ENCODE measurements around the gene STX1B. TPM values are rescaled to one million over a fixed set of nuclear protein-coding genes. Genes with fewer than 3 reads are reported as not detected.

STX1B gene
- total RNA-seq, 3 donors from 2014 or later (not counting 1 experiment from before 2014, with no cell fraction given), result 0.14 to 1.6 (median 0.32) TPM

GRCh38 chr16:31042866-31043265, 32.4 kb upstream of the STX1B start:
- no peak overlapping the region for H3K27ac ChIP-seq (ENCODE audit: low read length)
- H3K27ac Mint-ChIP-seq, result no peak overlapping the region
- no peak overlapping the region for H3K4me3 ChIP-seq (ENCODE audit: low read length)
- TF ChIP-seq, protein P1, sequence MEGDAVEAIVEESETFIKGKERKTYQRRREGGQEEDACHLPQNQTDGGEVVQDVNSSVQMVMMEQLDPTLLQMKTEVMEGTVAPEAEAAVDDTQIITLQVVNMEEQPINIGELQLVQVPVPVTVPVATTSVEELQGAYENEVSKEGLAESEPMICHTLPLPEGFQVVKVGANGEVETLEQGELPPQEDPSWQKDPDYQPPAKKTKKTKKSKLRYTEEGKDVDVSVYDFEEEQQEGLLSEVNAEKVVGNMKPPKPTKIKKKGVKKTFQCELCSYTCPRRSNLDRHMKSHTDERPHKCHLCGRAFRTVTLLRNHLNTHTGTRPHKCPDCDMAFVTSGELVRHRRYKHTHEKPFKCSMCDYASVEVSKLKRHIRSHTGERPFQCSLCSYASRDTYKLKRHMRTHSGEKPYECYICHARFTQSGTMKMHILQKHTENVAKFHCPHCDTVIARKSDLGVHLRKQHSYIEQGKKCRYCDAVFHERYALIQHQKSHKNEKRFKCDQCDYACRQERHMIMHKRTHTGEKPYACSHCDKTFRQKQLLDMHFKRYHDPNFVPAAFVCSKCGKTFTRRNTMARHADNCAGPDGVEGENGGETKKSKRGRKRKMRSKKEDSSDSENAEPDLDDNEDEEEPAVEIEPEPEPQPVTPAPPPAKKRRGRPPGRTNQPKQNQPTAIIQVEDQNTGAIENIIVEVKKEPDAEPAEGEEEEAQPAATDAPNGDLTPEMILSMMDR (IDR thresholded peaks at IDR 0.05), result no peak
- intact Hi-C loops (cut with micrococcal nuclease), result no loop called here
- no peaks in the 10 kb centered on the region for H3K9me3 Mint-ChIP-seq
- H3K36me3 Mint-ChIP-seq, result no peaks in the 10 kb centered on the region
- no peaks in the 10 kb centered on the region for H3K4me1 Mint-ChIP-seq
- no peaks in the 10 kb centered on the region for H3K27me3 ChIP-seq (ENCODE audit: control insufficient read depth, insufficient read depth, low read length)
- WGBS (ENCODE audit: insufficient coverage), result 96% methylated on average over 10 of the region's 10 CpGs
- no peaks in the 10 kb centered on the region for H3K9me3 ChIP-seq (ENCODE audit: control insufficient read depth, insufficient read depth, low read length)
- H3K4me3 Mint-ChIP-seq, result no peak overlapping the region
- peaks cover 38% of the 10 kb centered on the region for H3K36me3 ChIP-seq (ENCODE audit: control insufficient read depth, insufficient read depth, low read length)
- DNase-seq (no peak), ATAC-seq (no peak)
- H3K27me3 Mint-ChIP-seq (ENCODE audit: low read depth in 2 of 2), result no peaks in the 10 kb centered on the region
- H3K4me1 ChIP-seq (ENCODE audit: control insufficient read depth, insufficient read depth, low read length), result no peaks in the 10 kb centered on the region

- Histone ChIP-seq H3K27me3 (ENCODE audit: control insufficient read depth, insufficient read depth, low read length) (no peaks in the 10 kb centered on the region), H3K4me3 (ENCODE audit: low read length) (no peak overlapping the region), H3K36me3 (ENCODE audit: control insufficient read depth, insufficient read depth, low read length) (peaks cover 55% of the 10 kb centered on the region), H3K4me1 (ENCODE audit: control insufficient read depth, insufficient read depth, low read length) (peaks cover 7% of the 10 kb centered on the region), H3K9me3 (ENCODE audit: control insufficient read depth, insufficient read depth, low read length) (no peaks in the 10 kb centered on the region), H3K27ac (ENCODE audit: low read length) (no peak overlapping the region)
- Mint-ChIP-seq H3K4me1 (peaks cover 19 to 20% of the 10 kb centered on the region in 2 donors), H3K9me3 (no peaks in the 10 kb centered on the region), H3K27ac (peak overlapping the region in 1 of 2 donors; percentile 35), H3K27me3 (ENCODE audit: low read depth in 2 of 2) (no peaks in the 10 kb centered on the region), H3K36me3 (no peaks in the 10 kb centered on the region), H3K4me3 (no peak overlapping the region)
- DNase-seq (no peak), ATAC-seq (no peak)
- TF ChIP-seq, protein P1 (IDR thresholded peaks at IDR 0.05), result no peak
- intact Hi-C loops (cut with micrococcal nuclease), result no loop called here
- 100% methylated on average over 2 of the region's 2 CpGs for WGBS (ENCODE audit: insufficient coverage)
Measured at GRCh38 chr16:31038993-31039392, 28.6 kb upstream of the STX1B start.

DNA sequence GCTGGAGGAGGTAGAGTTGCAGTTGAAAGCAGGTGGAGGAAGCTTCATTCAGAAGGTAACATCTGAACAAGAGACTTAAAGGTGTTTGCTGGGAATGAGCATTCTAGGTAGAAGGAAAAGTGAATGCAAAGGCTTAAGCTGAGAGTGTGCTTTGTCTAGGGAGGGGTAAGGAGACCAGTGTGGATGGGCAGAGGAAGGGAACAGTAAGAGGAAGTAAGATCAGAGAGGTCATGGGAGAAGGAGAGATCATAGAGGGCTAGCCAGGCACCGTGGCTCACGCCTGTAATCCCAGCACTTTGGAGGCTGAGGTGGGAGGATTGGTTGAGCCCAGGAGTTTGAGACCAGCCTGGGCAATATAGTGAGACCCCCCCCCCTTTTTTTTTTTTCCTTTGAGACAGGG, 26.3 kb upstream of the STX1B start:
- intact Hi-C loops (cut with micrococcal nuclease), result no loop called here
- no peak overlapping the region for H3K27ac ChIP-seq (ENCODE audit: low read length)

More for the DNA sequence above, 26.3 kb upstream of the STX1B start:
- H3K4me1 ChIP-seq (ENCODE audit: control insufficient read depth, insufficient read depth, low read length), result peaks cover 20% of the 10 kb centered on the region
- Mint-ChIP-seq H3K9me3 (no peaks in the 10 kb centered on the region), H3K4me1 (peaks cover 36 to 37% of the 10 kb centered on the region in 2 donors), H3K36me3 (no peaks in the 10 kb centered on the region), H3K27ac (peak overlapping the region in 1 of 2 donors; percentile 26), H3K27me3 (ENCODE audit: low read depth in 2 of 2) (no peaks in the 10 kb centered on the region), H3K4me3 (no peak overlapping the region)
- 50% methylated on average over 2 of the region's 2 CpGs for WGBS (ENCODE audit: insufficient coverage)
- TF ChIP-seq, protein P1 (IDR thresholded peaks at IDR 0.05), result no peak
- H3K27me3 ChIP-seq (ENCODE audit: control insufficient read depth, insufficient read depth, low read length), result no peaks in the 10 kb centered on the region
- H3K4me3 ChIP-seq (ENCODE audit: low read length), result no peak overlapping the region
- ATAC-seq, result no peak
- peaks cover 45% of the 10 kb centered on the region for H3K36me3 ChIP-seq (ENCODE audit: control insufficient read depth, insufficient read depth, low read length)
- no peaks in the 10 kb centered on the region for H3K9me3 ChIP-seq (ENCODE audit: control insufficient read depth, insufficient read depth, low read length)
- DNase-seq, result no peak
